Vagina (tissue), 2 donors: ENCODE data around the gene ADNP2. TPM values are rescaled to one million over a fixed set of nuclear protein-coding genes. Genes with fewer than 3 reads are reported as not detected.

Experiments
- DNase-seq, 2 donors: peaks; one replicate each; pipeline ENCODE4 v3.0.0-alpha.2; 2017; ENCODE audit errors: extremely low spot score in 2 of 2
- H3K27ac ChIP-seq: fragments of 200-600 bp; sonication (generic); one replicate; pipeline ENCODE4 v1.5.1; 2019
- H3K27me3 ChIP-seq: fragments of 200-600 bp; sonication (generic); one replicate; pipeline ENCODE4 v1.5.1; 2019
- H3K36me3 ChIP-seq, 2 donors: fragments of 200-600 bp; sonication (generic); one replicate each; pipeline ENCODE4 v1.5.1; 2017 to 2019
- H3K4me1 ChIP-seq: fragments of 200-600 bp; sonication (generic); one replicate; pipeline ENCODE4 v1.5.1; 2019
- H3K4me3 ChIP-seq, 2 donors: fragments of 200-600 bp; sonication (generic); 1 replicate in 1 of 2; 2 replicates in 1 of 2; pipeline ENCODE4 v1.5.1; 2016 to 2019
- H3K9me3 ChIP-seq: fragments of 200-600 bp; sonication (generic); one replicate; pipeline ENCODE4 v1.5.1; 2019
- CTCF ChIP-seq, 3 experiments: fragments of 450-650 bp in 2 of 3; fragments of 200-600 bp in 1 of 3; sonication (generic) in 1 of 3; IDR thresholded peaks; one replicate each; pipeline ENCODE4 v1.5.1; 2017 to 2019; ENCODE audit warnings: antibody characterized with exemption in 3 of 3, mild to moderate bottlenecking in 2 of 3, moderate library complexity in 2 of 3
- POLR2A ChIP-seq, 2 donors: fragments of 450-650 bp; IDR thresholded peaks; one replicate each; pipeline ENCODE4 v1.6.1; 2017; ENCODE audit warnings: antibody characterized with exemption in 2 of 2, mild to moderate bottlenecking in 2 of 2, moderate library complexity in 2 of 2
- POLR2AphosphoS5 ChIP-seq, 2 donors: sonication (generic); formaldehyde crosslinking; IDR thresholded peaks; one replicate each; pipeline ENCODE4 v1.9.0; 2017; ENCODE audit warnings: antibody characterized with exemption in 2 of 2, mild to moderate bottlenecking in 2 of 2, low read depth in 1 of 2; ENCODE audit not compliant: insufficient read depth in 1 of 2
- intact Hi-C: fragments of 100-400 bp; cut with DNase I; formaldehyde crosslinking; loops from one replicate; pipeline ENCODE4 v1.15.1; 2023
- total RNA-seq: library from RNA; depleted of rRNA; stranded (reverse); fragments of >200 nt; gene quantifications from one replicate; pipeline ENCODE4 v1.2.3, GENCODE V29; 2016

ADNP2 gene
- total RNA-seq, 1 donor from 2014 or later, result 21.4 TPM

GRCh38 chr18:80068571-80069272 lies 40.3 kb upstream of the ADNP2 start:
- no peaks in the 10 kb centered on the region for H3K36me3 ChIP-seq
- DNase-seq, result no peak
- intact Hi-C loops, result no loop called here
- H3K4me1 ChIP-seq, result no peaks in the 10 kb centered on the region
- TF ChIP-seq POLR2AphosphoS5 (IDR thresholded peaks at IDR 0.05; ENCODE audit: insufficient read depth in 1 of 2, low read depth in 1 of 2) (no peak), CTCF (IDR thresholded peaks at IDR 0.05) (no peak), POLR2A (IDR thresholded peaks at IDR 0.05) (no peak)
- H3K4me3 ChIP-seq, result no peak overlapping the region
- no peak overlapping the region for H3K27ac ChIP-seq
- no peaks in the 10 kb centered on the region for H3K9me3 ChIP-seq
- H3K27me3 ChIP-seq, result no peaks in the 10 kb centered on the region

- no peaks in the 10 kb centered on the region for H3K36me3 ChIP-seq
- H3K27ac ChIP-seq, result no peak overlapping the region
- no peaks in the 10 kb centered on the region for H3K4me1 ChIP-seq
- no peaks in the 10 kb centered on the region for H3K9me3 ChIP-seq
- TF ChIP-seq POLR2A (IDR thresholded peaks at IDR 0.05) (no peak), POLR2AphosphoS5 (IDR thresholded peaks at IDR 0.05; ENCODE audit: insufficient read depth in 1 of 2, low read depth in 1 of 2) (no peak)
- no peak overlapping the region for H3K4me3 ChIP-seq
- intact Hi-C loops, result no loop called here
- no peaks in the 10 kb centered on the region for H3K27me3 ChIP-seq
- DNase-seq, result no peak
These were observed 38.2 kb upstream of the ADNP2 start for GRCh38 chr18:80070825-80071224.

- DNase-seq, result no peak
- TF ChIP-seq CTCF (IDR thresholded peaks at IDR 0.05) (no peak), POLR2A (IDR thresholded peaks at IDR 0.05) (no peak), POLR2AphosphoS5 (IDR thresholded peaks at IDR 0.05; ENCODE audit: insufficient read depth in 1 of 2, low read depth in 1 of 2) (no peak)
- intact Hi-C loops, result no loop called here
These were observed 34.9 kb upstream of the ADNP2 start for GRCh38 chr18:80074183-80074582.

GRCh38 chr18:80074697-80075096 lies 34.4 kb upstream of the ADNP2 start:
- no peak overlapping the region for H3K4me3 ChIP-seq
- intact Hi-C loops, result no loop called here
- no peaks in the 10 kb centered on the region for H3K36me3 ChIP-seq
- H3K27me3 ChIP-seq, result no peaks in the 10 kb centered on the region
- H3K9me3 ChIP-seq, result no peaks in the 10 kb centered on the region
- H3K27ac ChIP-seq, result no peak overlapping the region
- DNase-seq, result no peak
- TF ChIP-seq CTCF (IDR thresholded peaks at IDR 0.05) (no peak), POLR2A (IDR thresholded peaks at IDR 0.05) (no peak), POLR2AphosphoS5 (IDR thresholded peaks at IDR 0.05; ENCODE audit: insufficient read depth in 1 of 2, low read depth in 1 of 2) (no peak)
- no peaks in the 10 kb centered on the region for H3K4me1 ChIP-seq

More at GRCh38 chr18:80074183-80074582, 34.9 kb upstream of the ADNP2 start:
- H3K36me3 ChIP-seq, result no peaks in the 10 kb centered on the region
- H3K9me3 ChIP-seq, result no peaks in the 10 kb centered on the region
- H3K27me3 ChIP-seq, result no peaks in the 10 kb centered on the region
- H3K4me1 ChIP-seq, result no peaks in the 10 kb centered on the region
- H3K4me3 ChIP-seq, result no peak overlapping the region
- no peak overlapping the region for H3K27ac ChIP-seq

GRCh38 chr18:80075940-80076339 lies 33.1 kb upstream of the ADNP2 start:
- no peak overlapping the region for H3K4me3 ChIP-seq
- no peaks in the 10 kb centered on the region for H3K9me3 ChIP-seq
- intact Hi-C loops, result no loop called here
- TF ChIP-seq POLR2A (IDR thresholded peaks at IDR 0.05) (no peak), CTCF (IDR thresholded peaks at IDR 0.05) (no peak), POLR2AphosphoS5 (IDR thresholded peaks at IDR 0.05; ENCODE audit: insufficient read depth in 1 of 2, low read depth in 1 of 2) (no peak)
- H3K27ac ChIP-seq, result no peak overlapping the region
- no peak for DNase-seq
- H3K4me1 ChIP-seq, result no peaks in the 10 kb centered on the region
- no peaks in the 10 kb centered on the region for H3K27me3 ChIP-seq
- no peaks in the 10 kb centered on the region for H3K36me3 ChIP-seq
